GM11168 (cell line): Measurements from ENCODE around the gene OR2T33.
"Not testable (repeated sequence)": the region's sequence is repeated elsewhere in the genome, so short reads cannot be mapped to it uniquely, and the experiment has no call there.

Experiments
- in situ Hi-C: fragments of 300-500 bp; cut with MboI; formaldehyde crosslinking; loops from one replicate; pipeline ENCODE4 v1.12.0; 2022; ENCODE audit warnings: low sequenced_read_pairs; ENCODE audit not compliant: unreplicated experiment

OR2T33 gene

GRCh38 chr1:248277876-248278275 is at the start of gene OR2T33:
Gene OR2T33 (minus strand): TSS chr1:248277976. CDS start chr1:248273814, 4,162 bp downstream.
- in situ Hi-C loops, result no loop called here

- in situ Hi-C loops, result no loop called here
Measured at GRCh38 chr1:248324468-248324867, 46.7 kb upstream of the OR2T33 start, which contains the start of gene OR2M7. Gene OR2M7 (minus strand): TSS chr1:248324568. CDS start chr1:248324568, 0 bp downstream.

GRCh38 chr1:248316796-248317195 is 39.0 kb upstream of the OR2T33 start:
- in situ Hi-C loops, result no loop called here

- in situ Hi-C loops, result not testable (repeated sequence)
Measured at GRCh38 chr1:248306740-248307139, 29.0 kb upstream of the OR2T33 start.

- in situ Hi-C loops, result no loop called here
Measured at GRCh38 chr1:248306103-248306502, 28.3 kb upstream of the OR2T33 start.

- in situ Hi-C loops, result not testable (repeated sequence)
Measured at GRCh38 chr1:248305672-248306071, 27.9 kb upstream of the OR2T33 start.

- in situ Hi-C loops, result no loop called here
Measured at GRCh38 chr1:248303324-248303723, 25.5 kb upstream of the OR2T33 start, which contains the start of gene OR2T12. Gene OR2T12 (minus strand): TSS chr1:248303424. CDS start chr1:248295578, 7,846 bp downstream.

GRCh38 chr1:248288391-248288790 is 10.6 kb upstream of the OR2T33 start:
- in situ Hi-C loops, result no loop called here

GRCh38 chr1:248273225-248273624 is 4.6 kb downstream of the OR2T33 start:
- in situ Hi-C loops, result not testable (repeated sequence)

GRCh38 chr1:248268178-248268577 is 9.6 kb downstream of the OR2T33 start:
- in situ Hi-C loops, result no loop called here

- in situ Hi-C loops, result not testable (repeated sequence)
Measured at GRCh38 chr1:248259309-248259708, 18.5 kb downstream of the OR2T33 start.

- in situ Hi-C loops, result no loop called here
Measured at GRCh38 chr1:248243204-248243603, 34.6 kb downstream of the OR2T33 start.

- in situ Hi-C loops, result no loop called here
Measured at GRCh38 chr1:248239478-248239877, 38.3 kb downstream of the OR2T33 start.

- in situ Hi-C loops, result no loop called here
Measured at GRCh38 chr1:248231117-248231516, 46.7 kb downstream of the OR2T33 start, which contains the start of gene OR2M4. Gene OR2M4 (plus strand): TSS chr1:248231417. CDS start chr1:248238929, 7,512 bp downstream.

GRCh38 chr1:248229360-248229908 is 48.3 kb downstream of the OR2T33 start:
- in situ Hi-C loops, result no loop called here

- in situ Hi-C loops, result no loop called here
Measured at GRCh38 chr1:248225537-248225936, 52.2 kb downstream of the OR2T33 start.
